Stimulated activated CD4-positive, alpha-beta T cell treated with anti-CD3 and anti-CD28 coated beads, TNF-alpha, amount 100 ng/mL, for 4 hours (primary cell): ENCODE measurements around the gene GOLGA8J.
"Not testable (repeated sequence)": the region's sequence is repeated elsewhere in the genome, so short reads cannot be mapped to it uniquely, and the experiment has no call there.

Experiments used
- DNase-seq, 3 experiments: peaks; one replicate each; pipeline ENCODE4 v3.0.0-alpha.2; 2020; ENCODE audit warnings: low read depth in 3 of 3

GOLGA8J gene

DNA sequence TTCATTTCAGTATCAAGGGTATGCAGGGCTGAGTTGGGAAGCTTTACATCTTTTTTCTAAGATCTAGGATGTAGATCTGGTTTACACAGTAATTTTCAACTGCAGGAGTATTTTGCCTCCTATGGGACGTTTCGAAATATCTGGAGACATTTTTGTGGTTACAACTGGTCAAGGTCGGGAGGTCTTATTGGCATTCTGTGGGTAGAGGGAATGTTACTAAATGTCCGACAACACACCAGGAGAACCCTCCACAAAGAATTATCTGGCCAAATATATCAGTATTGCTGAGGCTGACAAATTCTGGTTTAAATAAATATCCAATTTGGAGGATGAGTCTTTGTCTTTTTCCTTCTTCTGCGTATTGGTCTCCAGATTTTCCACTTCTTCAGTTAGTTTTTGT is 1.9 kb upstream of the GOLGA8J start:
- DNase-seq = not testable (repeated sequence)

DNA sequence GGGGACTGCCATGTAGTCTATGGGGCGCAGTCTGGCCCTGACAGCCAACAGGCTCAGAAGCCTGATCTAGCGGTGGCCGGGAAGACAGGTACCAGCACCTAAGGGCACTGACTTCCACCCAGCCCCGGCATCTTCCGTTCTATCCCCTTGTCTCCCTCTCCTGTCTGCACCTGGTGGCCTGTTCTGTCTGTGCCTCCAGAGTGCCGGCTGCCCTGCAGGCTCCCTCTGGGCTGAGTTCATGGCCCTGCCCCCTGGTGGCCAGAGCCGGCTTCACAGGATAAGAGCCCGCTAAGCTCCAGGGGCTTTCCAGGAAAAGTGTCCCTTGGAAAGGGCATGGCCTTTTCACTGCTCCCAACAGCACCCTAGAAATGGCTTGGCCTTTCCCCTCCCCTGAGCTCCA is 15.1 kb downstream of the GOLGA8J start:
- DNase-seq = not testable (repeated sequence)

DNA sequence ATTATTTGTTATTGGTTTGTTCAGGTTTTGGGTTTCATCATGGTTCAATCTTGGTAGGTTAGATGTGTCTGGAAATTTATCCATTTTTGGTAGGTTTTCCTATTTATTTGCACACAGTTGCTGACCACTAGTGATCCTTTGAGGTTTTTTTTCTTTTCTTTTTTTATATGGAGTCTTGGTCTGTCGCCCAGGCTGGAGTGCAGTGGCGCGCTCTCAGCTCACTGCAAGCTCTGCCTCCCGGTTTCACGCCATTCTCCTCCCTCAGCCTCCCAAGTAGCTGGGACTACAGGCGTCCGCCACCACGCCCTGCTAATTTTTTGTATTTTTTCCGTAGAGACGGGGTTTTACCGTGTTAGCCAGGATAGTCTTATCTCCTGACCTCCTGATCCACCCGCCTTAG is 20.1 kb downstream of the GOLGA8J start:
- DNase-seq = not testable (repeated sequence)

GRCh38 chr15:30103941-30104507 is 21.3 kb downstream of the GOLGA8J start:
- not testable (repeated sequence) for DNase-seq

GRCh38 chr15:30110591-30110990 is 27.8 kb downstream of the GOLGA8J start:
- DNase-seq = not testable (repeated sequence)

- DNase-seq = not testable (repeated sequence)
Observed at GRCh38 chr15:30130066-30130465, 47.3 kb downstream of the GOLGA8J start.

DNA sequence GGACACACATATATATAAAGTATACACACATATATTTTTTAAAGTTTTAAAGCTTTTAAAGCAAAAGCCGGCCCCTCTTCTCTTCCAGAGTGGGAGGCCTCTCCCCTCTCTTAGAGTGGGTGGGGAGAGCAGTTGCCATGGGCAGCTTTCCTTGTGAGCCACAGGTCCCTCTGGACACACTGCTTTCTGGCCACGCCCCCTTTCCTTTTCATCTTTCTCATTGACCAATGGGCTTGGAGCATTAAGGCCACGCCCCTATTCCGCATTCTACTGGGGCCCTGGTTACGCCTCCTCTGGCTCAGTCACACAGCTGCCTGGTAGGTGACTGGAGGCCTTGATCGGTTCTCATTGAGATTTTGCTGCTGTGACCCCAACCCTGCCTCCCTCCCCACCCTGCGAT is 52.0 kb downstream of the GOLGA8J start, which contains the start of gene GOLGA8T:
TSS of gene GOLGA8T (plus strand) at position 301 of the 400 bp plus-strand sequence. CDS start at position 399, 98 bp downstream.
- not testable (repeated sequence) for DNase-seq
